Upper lobe of right lung (tissue), 1 donor: ENCODE data around the gene PHF2. TPM values are rescaled to one million over a fixed set of nuclear protein-coding genes. Genes with fewer than 3 reads are reported as not detected.
"Not testable (repeated sequence)": the region's sequence is repeated elsewhere in the genome, so short reads cannot be mapped to it uniquely, and the experiment has no call there.

ENCODE experiments used
- ATAC-seq: fragments of 200-7000 bp; cut with Tn5 transposase; one replicate; pipeline ENCODE4 v1.9.1; 2020; ENCODE audit warnings: mild to moderate bottlenecking, moderate library complexity
- DNase-seq: peaks from one replicate; pipeline ENCODE4 v3.0.0-alpha.2; 2020
- H3K27ac ChIP-seq: fragments of 200-600 bp; one replicate; pipeline ENCODE4 v1.8.0; 2022
- H3K27me3 ChIP-seq: fragments of 200-600 bp; one replicate; pipeline ENCODE4 v1.8.0; 2022; ENCODE audit warnings: mild to moderate bottlenecking
- H3K36me3 ChIP-seq: fragments of 200-600 bp; one replicate; pipeline ENCODE4 v1.8.0; 2022
- H3K4me1 ChIP-seq: fragments of 200-600 bp; one replicate; pipeline ENCODE4 v1.8.0; 2022
- H3K4me3 ChIP-seq: fragments of 200-600 bp; one replicate; pipeline ENCODE4 v1.8.0; 2022; ENCODE audit warnings: mild to moderate bottlenecking
- H3K9me3 ChIP-seq: fragments of 200-600 bp; one replicate; pipeline ENCODE4 v1.8.0; 2022
- intact Hi-C: fragments of 100-400 bp; cut with DNase I; formaldehyde crosslinking; loops from one replicate; pipeline ENCODE4 v1.11.0; 2022
- total RNA-seq: library from RNA; stranded (reverse); fragmentation: NEBNext Ultra II Directional; extraction: Animal tissue kit (Norgen Biotek cat#: 25700); gene quantifications from one replicate; pipeline ENCODE4 v1.2.1, GENCODE V29; 2021
- TF ChIP-seq, protein P1 (sequence below): fragments of 200-600 bp; IDR thresholded peaks from one replicate; pipeline ENCODE4 v1.8.0; 2022; ENCODE audit warnings: antibody characterized with exemption
- donor health status: DM: no; HTN: yes; CAD: no; lungs with severe emphysema.

Gene PHF2
- total RNA-seq, 1 donor from 2014 or later: 37.0 TPM

DNA sequence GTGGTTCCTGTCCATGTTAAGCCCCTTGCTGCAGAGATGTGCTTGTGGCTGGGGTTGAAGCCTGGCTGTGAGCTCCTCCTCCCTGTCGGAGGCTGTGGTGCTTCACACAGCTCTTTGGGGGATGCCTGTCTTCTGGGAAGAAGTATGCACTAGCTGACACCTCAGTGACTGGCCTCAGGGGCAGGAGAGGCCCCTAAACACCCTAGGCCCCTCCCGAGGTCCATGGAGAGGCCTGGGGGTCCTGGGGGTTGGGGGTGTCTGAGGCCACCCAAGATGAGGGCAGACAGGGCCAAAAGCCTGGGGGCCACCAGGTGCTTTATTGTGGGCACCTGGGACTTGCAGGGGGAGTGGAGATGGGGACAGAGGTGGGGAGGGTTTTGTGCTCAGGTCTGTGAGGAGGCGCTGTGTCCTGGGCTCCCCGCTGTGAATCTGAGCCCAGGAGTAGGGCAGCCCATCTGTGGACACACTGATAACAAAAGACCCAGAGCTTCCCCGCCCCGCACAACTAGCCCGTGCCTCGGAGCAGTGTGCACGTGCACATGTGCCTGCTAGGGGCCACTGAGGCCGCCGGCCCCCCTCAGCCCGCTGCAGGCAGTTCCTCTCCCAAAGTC is 92.0 kb downstream of the PHF2 start:
- no peak for ATAC-seq
- intact Hi-C loops: no loop called here
- Histone ChIP-seq H3K27me3 (no peaks in the 10 kb centered on the region), H3K4me1 (no peaks in the 10 kb centered on the region), H3K36me3 (peaks cover 30% of the 10 kb centered on the region), H3K27ac (no peak overlapping the region), H3K9me3 (no peaks in the 10 kb centered on the region), H3K4me3 (no peak overlapping the region)
- TF ChIP-seq, protein P1, sequence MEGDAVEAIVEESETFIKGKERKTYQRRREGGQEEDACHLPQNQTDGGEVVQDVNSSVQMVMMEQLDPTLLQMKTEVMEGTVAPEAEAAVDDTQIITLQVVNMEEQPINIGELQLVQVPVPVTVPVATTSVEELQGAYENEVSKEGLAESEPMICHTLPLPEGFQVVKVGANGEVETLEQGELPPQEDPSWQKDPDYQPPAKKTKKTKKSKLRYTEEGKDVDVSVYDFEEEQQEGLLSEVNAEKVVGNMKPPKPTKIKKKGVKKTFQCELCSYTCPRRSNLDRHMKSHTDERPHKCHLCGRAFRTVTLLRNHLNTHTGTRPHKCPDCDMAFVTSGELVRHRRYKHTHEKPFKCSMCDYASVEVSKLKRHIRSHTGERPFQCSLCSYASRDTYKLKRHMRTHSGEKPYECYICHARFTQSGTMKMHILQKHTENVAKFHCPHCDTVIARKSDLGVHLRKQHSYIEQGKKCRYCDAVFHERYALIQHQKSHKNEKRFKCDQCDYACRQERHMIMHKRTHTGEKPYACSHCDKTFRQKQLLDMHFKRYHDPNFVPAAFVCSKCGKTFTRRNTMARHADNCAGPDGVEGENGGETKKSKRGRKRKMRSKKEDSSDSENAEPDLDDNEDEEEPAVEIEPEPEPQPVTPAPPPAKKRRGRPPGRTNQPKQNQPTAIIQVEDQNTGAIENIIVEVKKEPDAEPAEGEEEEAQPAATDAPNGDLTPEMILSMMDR: no peak
- DNase-seq: peak; percentile 50

DNA sequence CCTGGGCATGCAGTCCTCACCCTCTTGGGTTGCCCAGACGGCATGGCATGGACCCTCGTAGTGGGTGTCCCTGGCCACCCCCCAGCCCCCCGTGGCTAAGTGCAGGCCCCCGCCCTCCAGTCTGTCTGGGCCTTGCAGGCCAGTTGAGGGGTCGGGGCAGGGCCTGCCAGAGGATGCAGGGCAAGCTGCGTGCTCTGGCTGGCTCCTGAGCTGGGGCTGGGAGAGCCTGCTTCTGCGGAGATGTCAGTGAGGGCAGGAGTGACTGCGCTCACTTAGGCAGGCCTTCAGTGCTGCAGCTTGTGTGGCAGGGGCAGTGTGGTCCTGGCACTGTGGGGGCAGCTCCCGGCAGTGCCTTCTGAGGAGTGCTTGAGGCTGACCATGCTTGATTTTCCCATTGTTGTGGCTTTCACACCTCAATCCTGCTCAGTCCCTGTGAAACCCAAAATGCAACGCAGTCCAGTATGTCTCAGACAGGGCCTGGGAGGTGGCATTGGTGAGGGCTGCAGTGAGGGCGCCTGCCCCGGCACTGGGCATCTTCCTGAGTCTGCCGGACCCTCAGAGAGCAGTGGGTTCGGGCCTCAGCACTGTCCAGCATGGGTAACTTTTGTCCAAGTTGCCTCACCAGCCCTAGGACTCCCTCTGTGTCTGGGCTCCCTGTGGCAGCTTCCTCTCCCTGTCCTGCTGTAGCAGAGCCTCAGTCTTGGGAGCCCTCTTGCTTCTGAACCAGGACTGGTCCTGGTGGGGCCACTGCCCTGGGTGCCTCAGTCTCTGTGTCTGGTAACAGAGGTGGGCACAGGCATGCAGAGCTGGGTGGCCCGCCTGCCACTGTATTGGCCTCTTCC is 93.0 kb downstream of the PHF2 start:
- TF ChIP-seq, protein P1: no peak
- intact Hi-C loops: no loop called here
- Histone ChIP-seq H3K36me3 (peaks cover 33% of the 10 kb centered on the region), H3K9me3 (no peaks in the 10 kb centered on the region), H3K4me1 (no peaks in the 10 kb centered on the region), H3K27me3 (no peaks in the 10 kb centered on the region), H3K4me3 (no peak overlapping the region), H3K27ac (no peak overlapping the region)
- DNase-seq (peak; percentile 59), ATAC-seq (peak; percentile 5)

DNA sequence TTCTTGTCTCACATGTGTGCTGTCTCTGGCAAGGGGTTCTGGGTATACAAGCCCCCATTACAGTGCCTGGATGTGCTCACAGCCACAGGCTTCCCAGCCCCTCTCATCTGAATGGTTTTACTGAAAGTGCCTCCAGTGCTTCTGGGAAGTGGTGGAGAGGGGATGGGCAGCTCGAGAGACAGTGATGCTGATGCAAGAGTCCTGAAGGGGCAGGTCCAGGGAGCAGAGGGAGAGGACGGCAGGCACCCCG is 93.5 kb downstream of the PHF2 start:
- Histone ChIP-seq H3K4me3 (no peak overlapping the region), H3K27ac (no peak overlapping the region), H3K36me3 (peaks cover 36% of the 10 kb centered on the region), H3K27me3 (no peaks in the 10 kb centered on the region), H3K4me1 (no peaks in the 10 kb centered on the region), H3K9me3 (no peaks in the 10 kb centered on the region)
- no peak for DNase-seq
- peak; percentile 2 for ATAC-seq
- TF ChIP-seq, protein P1: no peak
- intact Hi-C loops: no loop called here

DNA sequence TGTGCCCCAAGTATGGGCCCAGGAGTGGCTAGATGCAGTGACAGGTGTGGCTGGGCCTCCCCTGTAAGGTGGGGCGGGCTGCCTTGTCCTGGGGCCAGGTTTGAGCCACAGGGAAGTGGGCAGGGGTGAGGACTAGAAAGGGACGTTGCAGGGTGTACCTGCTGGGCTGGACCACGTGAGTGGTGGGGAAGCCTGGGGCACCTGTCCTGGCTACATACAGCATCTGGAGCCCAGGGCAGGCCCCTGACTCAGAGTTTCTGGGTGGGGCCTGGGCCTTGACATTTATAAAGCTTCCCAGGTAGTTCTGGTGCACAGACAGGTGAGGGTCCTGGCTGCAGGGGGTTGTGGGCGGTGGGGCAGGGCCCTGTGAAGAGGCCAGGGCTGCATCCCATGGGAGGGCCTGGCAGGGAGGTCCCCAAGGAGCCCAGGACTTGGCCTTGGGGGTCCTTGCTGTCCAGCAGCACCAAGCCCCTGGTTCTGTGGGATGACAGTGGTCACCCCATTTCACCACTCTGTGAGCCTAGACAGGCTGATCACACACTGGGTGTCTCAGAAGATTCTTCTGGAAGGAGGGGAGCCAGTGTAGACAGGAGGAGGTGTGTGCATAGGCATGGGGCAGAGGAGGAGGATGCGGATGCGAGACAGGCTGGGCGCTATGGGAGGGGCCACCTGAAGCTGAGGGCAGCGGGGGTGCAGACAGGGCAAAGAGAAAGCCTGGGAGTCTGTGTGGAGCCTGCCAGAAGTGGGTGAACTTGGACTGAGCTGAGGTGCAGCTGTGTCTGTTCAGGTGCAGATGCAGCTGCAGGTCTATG is 94.0 kb downstream of the PHF2 start:
- peaks cover 40% of the 10 kb centered on the region for H3K36me3 ChIP-seq
- no peaks in the 10 kb centered on the region for H3K27me3 ChIP-seq
- TF ChIP-seq, protein P1: no peak
- DNase-seq (peak; percentile 59), ATAC-seq (peak; percentile 14)
- intact Hi-C loops: no loop called here
- H3K9me3 ChIP-seq: no peaks in the 10 kb centered on the region
- H3K4me1 ChIP-seq: no peaks in the 10 kb centered on the region
- H3K27ac ChIP-seq: no peak overlapping the region
- H3K4me3 ChIP-seq: no peak overlapping the region

DNA sequence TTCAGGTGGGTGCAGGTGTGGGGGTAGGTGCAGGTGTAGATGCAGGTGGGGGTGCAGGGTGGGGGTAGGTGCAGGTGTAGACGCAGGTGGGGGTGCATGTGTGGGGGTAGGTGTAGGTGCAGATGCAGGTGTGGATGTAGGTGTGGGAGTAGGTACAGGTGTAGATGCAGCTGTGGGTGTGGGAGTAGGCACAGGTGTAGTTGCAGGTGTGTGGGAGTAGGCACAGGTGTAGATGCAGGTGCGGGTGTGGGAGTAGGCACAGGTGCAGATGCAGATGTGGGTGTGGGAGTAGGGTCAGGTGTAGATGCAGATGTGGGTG is 94.6 kb downstream of the PHF2 start:
- Histone ChIP-seq H3K36me3 (peaks cover 42% of the 10 kb centered on the region), H3K9me3 (no peaks in the 10 kb centered on the region), H3K4me1 (no peaks in the 10 kb centered on the region), H3K27me3 (no peaks in the 10 kb centered on the region), H3K27ac (no peak overlapping the region), H3K4me3 (no peak overlapping the region)
- intact Hi-C loops: no loop called here
- no peak for ATAC-seq
- TF ChIP-seq, protein P1: no peak
- no peak for DNase-seq

DNA sequence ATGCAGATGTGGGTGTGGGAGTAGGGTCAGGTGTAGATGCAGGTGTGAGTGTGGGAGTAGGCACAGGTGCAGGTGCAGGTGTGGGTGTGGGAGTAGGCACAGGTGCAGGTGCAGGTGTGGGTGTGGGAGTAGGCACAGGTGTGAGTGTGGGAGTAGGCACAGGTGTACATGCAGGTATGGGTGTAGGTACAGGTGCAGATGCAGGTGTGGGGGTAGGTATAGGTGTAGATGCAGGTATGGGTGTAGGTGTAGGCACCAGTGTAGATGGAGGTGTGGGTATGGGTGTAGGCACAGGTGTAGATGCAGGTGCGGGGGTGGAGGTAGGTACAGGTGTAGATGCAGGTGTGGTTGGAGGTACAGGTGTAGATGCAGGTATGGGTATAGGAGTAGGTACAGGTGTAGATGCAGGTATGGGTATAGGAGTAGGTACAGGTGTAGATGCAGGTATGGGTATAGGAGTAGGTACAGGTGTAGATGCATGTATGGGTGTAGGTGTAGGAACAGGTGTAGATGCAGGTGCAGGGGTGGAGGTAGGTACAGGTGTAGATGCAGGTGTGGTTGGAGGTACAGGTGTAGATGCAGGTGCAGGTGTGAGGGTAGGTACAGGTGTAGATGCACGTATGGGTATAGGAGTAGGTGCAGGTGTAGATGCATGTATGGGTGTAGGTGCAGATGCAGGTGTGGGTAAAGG is 96.1 kb downstream of the PHF2 start:
- H3K27ac ChIP-seq, H3K27me3 ChIP-seq, intact Hi-C loops, ATAC-seq, H3K4me1 ChIP-seq, DNase-seq, H3K4me3 ChIP-seq, H3K9me3 ChIP-seq: not testable (repeated sequence)
- H3K36me3 ChIP-seq: peaks cover 39% of the 10 kb centered on the region
